K562 (cell line): Measurements from ENCODE around the gene FBXO10. TPM values are rescaled to one million over a fixed set of nuclear protein-coding genes. Genes with fewer than 3 reads are reported as not detected.
A peak's percentile ranks its signal among the peaks of the same experiment; 100 is the strongest.

Experiments
- ATF2 ChIP-seq: sonication (generic); formaldehyde crosslinking; IDR thresholded peaks from 2 replicates; pipeline ENCODE4 v1.8.1; 2022; ENCODE audit warnings: missing genetic modification reagents
- ATF3 ChIP-seq, 2 experiments: fragments of 450-650 bp in 1 of 2; sonication (generic) in 1 of 2; formaldehyde crosslinking in 1 of 2; IDR thresholded peaks in 1 of 2; conservative IDR thresholded peaks in 1 of 2; 2 replicates each; pipeline versions ENCODE4 v1.6.1 to v1.8.1; 2016 to 2023; ENCODE audit warnings: mild to moderate bottlenecking in 2 of 2, moderate library complexity in 2 of 2, inconsistent platforms in 1 of 2, missing genetic modification reagents in 1 of 2
- CBX5 ChIP-seq: IDR thresholded peaks from 2 replicates; pipeline ENCODE4 v1.6.1; 2014; ENCODE audit warnings: low read depth, borderline replicate concordance
- CREB3L1 ChIP-seq: fragments of 450-650 bp; IDR thresholded peaks from 2 replicates; pipeline ENCODE4 v1.6.1; 2014; ENCODE audit warnings: low read depth, mild to moderate bottlenecking, moderate library complexity, borderline replicate concordance
- MLX ChIP-seq, 2 experiments: fragments of 450-650 bp in 1 of 2; sonication (generic) in 1 of 2; formaldehyde crosslinking; conservative IDR thresholded peaks; 2 replicates each; pipeline versions ENCODE4 v1.4.0 to v1.8.1; 2020 to 2022; ENCODE audit warnings: mild to moderate bottlenecking in 1 of 2, missing genetic modification reagents in 1 of 2
- PRMT5 ChIP-seq: sonication (generic); formaldehyde crosslinking; IDR thresholded peaks from 2 replicates; pipeline ENCODE4 v1.5.0; 2020; ENCODE audit warnings: missing genetic modification reagents
- PTBP1 ChIP-seq: fragments of 200-400 bp; formaldehyde crosslinking; IDR thresholded peaks from 2 replicates; pipeline ENCODE4 v1.6.1; 2017; ENCODE audit warnings: low read depth, low read length
- SAFB2 ChIP-seq: fragments of 200-400 bp; formaldehyde crosslinking; IDR thresholded peaks from 2 replicates; pipeline ENCODE4 v1.6.1; 2018; ENCODE audit warnings: borderline replicate concordance, low read length, low read depth, moderate library complexity; ENCODE audit not compliant: severe bottlenecking
- SRF ChIP-seq, 2 experiments: fragments of 250-450, 450-650 bp in 1 of 2; sonication (Bioruptor Pico) in 1 of 2; sonication (generic) in 1 of 2; formaldehyde crosslinking; IDR thresholded peaks; 2 replicates each; pipeline versions ENCODE4 v1.5.0 to v1.5.1; 2020 to 2022; ENCODE audit warnings: mild to moderate bottlenecking in 1 of 2, missing genetic modification reagents in 1 of 2
- TCF15 ChIP-seq: fragments of 250-450 bp; sonication (Bioruptor Pico); IDR thresholded peaks from 2 replicates; pipeline ENCODE4 v1.8.0; 2022; ENCODE audit warnings: moderate library complexity, mild to moderate bottlenecking, inconsistent platforms
- USF2 ChIP-seq: sonication (generic); formaldehyde crosslinking; IDR thresholded peaks from 2 replicates; pipeline ENCODE4 v1.5.0; 2020; ENCODE audit warnings: missing genetic modification reagents
- ZHX1 ChIP-seq: fragments of 150-350 bp; conservative IDR thresholded peaks from 2 replicates; pipeline ENCODE4 v1.6.1; 2014; ENCODE audit warnings: low read length
- ZNF436 ChIP-seq: fragments of 250-450, 450-650 bp; sonication (Bioruptor Pico); formaldehyde crosslinking; IDR thresholded peaks from 2 replicates; pipeline ENCODE4 v1.7.0; 2020; ENCODE audit warnings: mild to moderate bottlenecking
- polyA plus RNA-seq, 8 experiments: library from polyadenylated mRNA; depleted of rRNA in 4 of 8; stranded (reverse) in 5 of 8; unstranded in 3 of 8; fragments of >200 nt; fragmentation: Nextera tagmentation in 2 of 8; fragmentation: Illumina TruSeq in 1 of 8; extraction: Ambion mirVana in 2 of 8; extraction: Trizol in 1 of 8; gene quantifications; 2 replicates each; pipeline versions ENCODE4 v1.2.1 to v1.2.3, GENCODE V29; 2011 to 2014; ENCODE audit warnings: inconsistent platforms in 1 of 8, missing spikeins in 1 of 8
- total RNA-seq, 7 experiments: library from RNA; depleted of rRNA in 6 of 7; stranded (reverse); fragments of >200 nt in 6 of 7; fragmentation: Illumina TruSeq in 2 of 7; extraction: Trizol in 2 of 7; gene quantifications; 2 replicates each; pipeline versions ENCODE4 v1.2.1 to v1.2.3, GENCODE V29; 2011 to 2021; ENCODE audit warnings: low replicate concordance in 1 of 7

FBXO10 gene
- total and polyA plus RNA-seq, 9 of the 15 experiments (the other 6 are each of a cell fraction or from before 2014, with no cell fraction given), result 0.84 to 9.9 (median 6.0) TPM

- no peak for TF ChIP-seq TCF15 (CRISPR knock-in tag)
- TF ChIP-seq SAFB2, result no peak
- TF ChIP-seq MLX (CRISPR knock-in tag; conservative IDR thresholded peaks at IDR 0.05), result no peak
- TF ChIP-seq PTBP1, result no peak
- TF ChIP-seq PRMT5 (CRISPR knock-in tag), result no peak
- no peak; a peak in 1 of 4 replicates for TF ChIP-seq SRF (CRISPR knock-in tag; IDR thresholded peaks at IDR 0.05)
- TF ChIP-seq ZNF436, result no peak
- TF ChIP-seq USF2 (CRISPR knock-in tag), result peak; percentile 44
- TF ChIP-seq ATF2, result no peak
- no peak for TF ChIP-seq ZHX1
- TF ChIP-seq ATF3 (IDR thresholded peaks at IDR 0.05), result no peak
- TF ChIP-seq ATF3 (CRISPR knock-in tag; conservative IDR thresholded peaks at IDR 0.05), result no peak
- 0 out of 2 replicates have a peak, but pooled peaks have one; percentile 21 for TF ChIP-seq CREB3L1
- TF ChIP-seq CBX5, result no peak
These were observed 110.7 kb downstream of the FBXO10 start, which contains the start of gene ZBTB5 (continued) for GRCh38 chr9:37465249-37466036.
